ENCODE measurements around the gene SHMT1.

Gene SHMT1

DNA sequence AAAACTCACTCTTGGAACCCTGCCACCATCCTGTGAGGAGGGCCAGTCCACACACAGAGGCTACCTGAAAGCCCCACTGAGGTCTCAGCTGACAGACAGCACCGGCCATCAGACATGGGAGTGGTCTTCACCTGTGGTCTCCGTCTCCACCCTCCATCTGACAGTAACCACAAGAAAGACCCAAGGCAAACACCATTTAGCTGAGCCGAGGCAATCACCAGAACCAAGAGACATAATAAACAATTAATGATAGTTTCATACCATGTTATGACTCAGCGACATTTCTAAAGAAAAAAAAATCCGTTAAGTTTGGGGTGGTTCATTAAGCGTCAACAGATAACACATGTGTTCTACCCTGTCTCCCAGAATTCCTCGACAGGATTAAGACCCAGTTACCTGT, 8.1 kb upstream of the SHMT1 start:
- TF ChIP-seq, protein P1, sequence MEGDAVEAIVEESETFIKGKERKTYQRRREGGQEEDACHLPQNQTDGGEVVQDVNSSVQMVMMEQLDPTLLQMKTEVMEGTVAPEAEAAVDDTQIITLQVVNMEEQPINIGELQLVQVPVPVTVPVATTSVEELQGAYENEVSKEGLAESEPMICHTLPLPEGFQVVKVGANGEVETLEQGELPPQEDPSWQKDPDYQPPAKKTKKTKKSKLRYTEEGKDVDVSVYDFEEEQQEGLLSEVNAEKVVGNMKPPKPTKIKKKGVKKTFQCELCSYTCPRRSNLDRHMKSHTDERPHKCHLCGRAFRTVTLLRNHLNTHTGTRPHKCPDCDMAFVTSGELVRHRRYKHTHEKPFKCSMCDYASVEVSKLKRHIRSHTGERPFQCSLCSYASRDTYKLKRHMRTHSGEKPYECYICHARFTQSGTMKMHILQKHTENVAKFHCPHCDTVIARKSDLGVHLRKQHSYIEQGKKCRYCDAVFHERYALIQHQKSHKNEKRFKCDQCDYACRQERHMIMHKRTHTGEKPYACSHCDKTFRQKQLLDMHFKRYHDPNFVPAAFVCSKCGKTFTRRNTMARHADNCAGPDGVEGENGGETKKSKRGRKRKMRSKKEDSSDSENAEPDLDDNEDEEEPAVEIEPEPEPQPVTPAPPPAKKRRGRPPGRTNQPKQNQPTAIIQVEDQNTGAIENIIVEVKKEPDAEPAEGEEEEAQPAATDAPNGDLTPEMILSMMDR (IDR thresholded peaks at IDR 0.05; ENCODE audit: low read depth, low read length, missing control alignments): no peak
- in situ Hi-C loops (cut with HindIII; ENCODE audit: low pct_ligation_motif_present, low sequenced_read_pairs): no loop called here
- no peaks in the 10 kb centered on the region for H3K27me3 ChIP-seq (replicated peaks)
- H3K36me3 ChIP-seq (replicated peaks): no peaks in the 10 kb centered on the region
- no peak for DNase-seq
- no peak overlapping the region for H3K4me3 ChIP-seq (ENCODE audit: low read depth, low read length)
- no peak overlapping the region for H3K27ac ChIP-seq

DNA sequence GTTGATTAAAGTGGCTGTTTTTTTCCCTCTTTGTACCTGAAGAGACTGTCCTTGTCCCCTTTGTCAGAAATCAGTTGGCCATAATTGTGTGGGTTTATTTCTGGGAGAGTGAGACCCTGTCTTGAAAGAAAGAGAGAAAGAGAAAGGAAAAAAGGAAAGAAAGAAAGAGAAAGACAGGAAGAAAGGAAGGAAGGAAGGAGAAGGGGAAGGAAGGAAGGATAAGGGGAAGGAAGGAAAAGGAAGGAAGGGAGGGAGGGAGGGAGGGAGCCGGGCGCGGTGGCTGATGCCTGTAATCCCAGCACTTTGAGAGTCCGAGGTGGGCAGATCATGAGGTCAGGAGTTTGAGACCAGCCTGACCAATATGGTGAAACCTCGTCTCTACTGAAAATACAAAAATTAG, 7.4 kb upstream of the SHMT1 start:
- in situ Hi-C loops (cut with HindIII; ENCODE audit: low pct_ligation_motif_present, low sequenced_read_pairs): no loop called here
- TF ChIP-seq, protein P1 (IDR thresholded peaks at IDR 0.05; ENCODE audit: low read depth, low read length, missing control alignments): no peak
- no peaks in the 10 kb centered on the region for H3K27me3 ChIP-seq (replicated peaks)
- no peak overlapping the region for H3K27ac ChIP-seq
- no peak overlapping the region for H3K4me3 ChIP-seq (ENCODE audit: low read depth, low read length)
- DNase-seq: no peak
- no peaks in the 10 kb centered on the region for H3K36me3 ChIP-seq (replicated peaks)

DNA sequence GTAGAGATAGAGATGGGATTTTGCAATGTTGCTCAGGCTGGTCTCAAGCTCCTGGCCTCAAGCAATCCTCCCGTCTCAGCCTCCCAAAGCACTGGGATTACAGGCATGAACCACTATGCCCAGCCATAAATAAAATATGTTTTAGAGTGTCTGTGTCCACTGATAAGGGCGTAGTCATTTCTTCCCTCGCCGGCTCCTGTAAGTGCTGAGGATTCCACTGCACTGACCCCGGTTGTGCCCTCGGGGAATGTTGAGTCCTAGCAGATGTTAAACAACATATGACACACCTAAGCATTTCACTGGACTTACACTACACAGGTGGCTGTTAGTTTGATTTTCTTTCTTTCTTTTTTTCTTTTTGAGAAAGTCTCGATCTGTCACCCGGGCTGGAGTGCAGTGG, 5.6 kb upstream of the SHMT1 start:
- Histone ChIP-seq H3K27ac (no peak overlapping the region), H3K36me3 (replicated peaks) (no peaks in the 10 kb centered on the region), H3K27me3 (replicated peaks) (no peaks in the 10 kb centered on the region), H3K4me3 (ENCODE audit: low read depth, low read length) (no peak overlapping the region)
- in situ Hi-C loops (cut with HindIII; ENCODE audit: low pct_ligation_motif_present, low sequenced_read_pairs): no loop called here
- DNase-seq: no peak
- TF ChIP-seq, protein P1 (IDR thresholded peaks at IDR 0.05; ENCODE audit: low read depth, low read length, missing control alignments): no peak

DNA sequence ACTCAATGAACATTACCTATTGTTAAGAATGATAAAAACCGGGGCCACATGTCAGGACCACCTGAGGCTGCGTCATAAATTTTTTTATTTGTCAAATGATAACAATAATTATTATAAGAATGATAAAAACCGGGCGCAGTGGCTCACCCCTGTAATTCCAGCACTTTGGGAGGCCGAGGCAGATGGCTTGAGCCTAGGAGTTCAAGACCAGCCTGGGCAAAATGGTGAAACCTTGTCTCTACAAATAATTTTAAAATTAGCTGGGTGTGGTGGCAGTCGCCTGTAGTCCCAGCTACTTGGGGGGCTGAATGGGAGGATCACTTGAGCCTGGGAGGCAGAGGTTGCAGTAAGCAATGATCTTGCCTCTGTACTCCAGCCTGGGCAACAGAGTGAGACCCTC, 816 bp upstream of the SHMT1 start:
- H3K36me3 ChIP-seq (replicated peaks): no peaks in the 10 kb centered on the region
- TF ChIP-seq, protein P1 (IDR thresholded peaks at IDR 0.05; ENCODE audit: low read depth, low read length, missing control alignments): no peak
- in situ Hi-C loops (cut with HindIII; ENCODE audit: low pct_ligation_motif_present, low sequenced_read_pairs): no loop called here

DNA sequence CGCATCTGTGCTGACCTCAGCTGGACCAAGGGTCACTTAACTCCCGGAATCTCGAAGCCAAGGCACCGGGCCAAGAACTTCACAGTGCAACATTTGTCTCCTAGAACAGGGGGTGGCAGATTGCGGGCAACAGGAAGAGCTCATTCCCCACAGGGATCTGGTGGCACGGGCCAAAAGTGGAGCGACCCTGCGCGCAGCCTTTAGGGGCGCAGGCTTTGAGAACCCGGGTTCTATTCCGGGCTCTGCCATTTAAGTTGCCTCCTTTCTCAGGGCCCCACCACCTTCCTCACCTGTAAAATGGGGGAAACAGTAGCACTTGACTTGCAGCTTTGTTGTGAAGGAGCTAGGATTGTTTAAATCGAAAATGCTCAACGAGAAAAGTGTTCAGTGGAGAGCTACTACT, 651 bp downstream of the SHMT1 start:
- no peak overlapping the region for H3K27ac ChIP-seq
- no peak for DNase-seq
- no peaks in the 10 kb centered on the region for H3K27me3 ChIP-seq (replicated peaks)
- in situ Hi-C loops (cut with HindIII; ENCODE audit: low pct_ligation_motif_present, low sequenced_read_pairs): no loop called here
- no peaks in the 10 kb centered on the region for H3K36me3 ChIP-seq (replicated peaks)
- peak overlapping the region; percentile 78 for H3K4me3 ChIP-seq (ENCODE audit: low read depth, low read length)
- TF ChIP-seq, protein P1 (IDR thresholded peaks at IDR 0.05; ENCODE audit: low read depth, low read length, missing control alignments): no peak

More for the DNA sequence above, 816 bp upstream of the SHMT1 start:
- Histone ChIP-seq H3K4me3 (ENCODE audit: low read depth, low read length) (no peak overlapping the region), H3K27ac (no peak overlapping the region), H3K27me3 (replicated peaks) (no peaks in the 10 kb centered on the region)
- DNase-seq: no peak
